NB4 (cell line): ENCODE results near the gene CIAO3.

Experiments
- DNase-seq: peaks from one replicate; pipeline ENCODE4 v3.0.0; 2010; ENCODE audit warnings: low read depth
- H3K4me3 ChIP-seq: one replicate; pipeline ENCODE4 v1.5.1; 2011; ENCODE audit warnings: mild to moderate bottlenecking, low read depth, low read length, moderate library complexity
- CTCF ChIP-seq: IDR thresholded peaks from one replicate; pipeline ENCODE4 v1.5.1; 2012; ENCODE audit warnings: low read depth, low read length
- MAX ChIP-seq: IDR thresholded peaks from 2 replicates; pipeline ENCODE4 v1.6.1; 2011; ENCODE audit warnings: low read depth, low read length
- MYC ChIP-seq: IDR thresholded peaks from 2 replicates; pipeline ENCODE4 v1.6.1; 2011; ENCODE audit warnings: low read depth, low read length
- POLR2A ChIP-seq: IDR thresholded peaks from 2 replicates; pipeline ENCODE4 v1.6.1; 2011; ENCODE audit warnings: mild to moderate bottlenecking; ENCODE audit not compliant: insufficient read length; ENCODE audit errors: extremely low read depth

CIAO3 gene

DNA sequence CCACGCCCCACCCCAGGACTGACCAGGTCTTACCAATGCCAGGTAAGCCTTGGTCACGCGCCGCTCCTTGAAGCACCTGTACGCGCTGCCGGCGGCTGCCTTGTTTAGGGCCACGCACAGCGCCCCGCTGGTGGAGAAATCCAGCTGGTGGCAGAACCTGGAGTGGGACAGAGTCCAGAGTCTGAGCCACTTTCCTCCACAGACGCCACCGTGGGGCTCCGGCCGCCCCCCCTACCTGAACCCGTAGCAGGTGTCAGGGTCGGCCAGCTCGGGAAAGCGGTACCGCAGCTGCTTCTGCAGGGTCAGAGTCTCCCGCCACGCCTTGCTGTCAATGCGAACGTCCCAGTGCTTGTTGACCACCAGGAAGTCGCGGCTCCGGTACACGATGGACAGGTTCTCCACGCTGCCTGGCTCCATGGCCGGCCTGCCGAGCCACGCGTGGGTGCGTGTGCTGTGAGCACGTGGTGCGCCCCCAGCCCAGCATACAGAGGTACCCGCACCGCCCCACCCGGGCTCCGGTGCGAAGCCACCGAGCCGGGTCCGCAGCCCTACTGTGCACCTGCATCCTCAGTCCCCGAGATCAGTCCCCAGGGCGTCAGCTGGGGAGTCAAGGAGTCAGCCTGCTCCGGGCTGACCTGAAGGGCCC is 46.6 kb upstream of the CIAO3 start:
- no peak for DNase-seq
- H3K4me3 ChIP-seq = peak overlapping the region; percentile 75
- TF ChIP-seq CTCF = no peak
- no peak for TF ChIP-seq MAX
- TF ChIP-seq MYC = no peak
- TF ChIP-seq POLR2A = no peak

GRCh38 chr16:785563-786535 is 45.1 kb upstream of the CIAO3 start:
- H3K4me3 ChIP-seq = no peak overlapping the region
- TF ChIP-seq MYC = no peak
- no peak for TF ChIP-seq POLR2A
- TF ChIP-seq MAX = no peak
- TF ChIP-seq CTCF = peak; percentile 54
- DNase-seq = peak; percentile 58

DNA sequence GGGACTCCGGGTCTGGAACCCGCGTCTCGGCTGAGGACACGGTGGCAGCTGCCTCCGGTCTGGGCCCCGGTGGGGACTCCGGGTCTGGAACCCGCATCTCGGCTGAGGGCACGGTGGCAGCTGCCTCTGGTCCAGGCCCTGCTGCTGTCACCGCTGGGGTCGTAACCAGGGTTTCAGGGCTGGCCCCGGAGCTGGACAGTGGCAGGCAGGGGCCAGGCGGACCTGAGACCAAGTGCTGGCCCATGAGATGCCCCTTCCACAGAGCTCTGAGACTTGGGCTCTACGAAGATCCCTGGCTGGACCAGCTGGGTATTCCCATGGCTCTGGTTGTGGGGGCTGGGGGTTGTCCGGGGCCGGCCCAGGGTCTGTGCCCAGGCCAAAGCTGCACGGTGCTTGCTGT is 43.6 kb upstream of the CIAO3 start:
- H3K4me3 ChIP-seq = no peak overlapping the region
- DNase-seq = no peak
- TF ChIP-seq POLR2A (no peak), CTCF (no peak), MAX (no peak), MYC (no peak)

GRCh38 chr16:783404-784161 is 42.8 kb upstream of the CIAO3 start:
- TF ChIP-seq MAX = no peak
- no peak for TF ChIP-seq MYC
- no peak for TF ChIP-seq POLR2A
- TF ChIP-seq CTCF = no peak
- DNase-seq = no peak
- no peak overlapping the region for H3K4me3 ChIP-seq

GRCh38 chr16:782766-783403 is 42.1 kb upstream of the CIAO3 start:
- TF ChIP-seq CTCF (no peak), POLR2A (no peak), MAX (no peak)
- H3K4me3 ChIP-seq = no peak overlapping the region
- no peak for DNase-seq
